GM19395 (cell line): ENCODE measurements around the gene SLC41A2.
A peak's percentile ranks its signal among the peaks of the same experiment; 100 is the strongest.

ENCODE experiments used
- ATAC-seq: cut with Tn5 transposase; IDR thresholded peaks from one replicate; pipeline ENCODE4 v1.9.1; 2021; ENCODE audit warnings: mild to moderate bottlenecking, moderate library complexity; ENCODE audit not compliant: unreplicated experiment

Gene SLC41A2

DNA sequence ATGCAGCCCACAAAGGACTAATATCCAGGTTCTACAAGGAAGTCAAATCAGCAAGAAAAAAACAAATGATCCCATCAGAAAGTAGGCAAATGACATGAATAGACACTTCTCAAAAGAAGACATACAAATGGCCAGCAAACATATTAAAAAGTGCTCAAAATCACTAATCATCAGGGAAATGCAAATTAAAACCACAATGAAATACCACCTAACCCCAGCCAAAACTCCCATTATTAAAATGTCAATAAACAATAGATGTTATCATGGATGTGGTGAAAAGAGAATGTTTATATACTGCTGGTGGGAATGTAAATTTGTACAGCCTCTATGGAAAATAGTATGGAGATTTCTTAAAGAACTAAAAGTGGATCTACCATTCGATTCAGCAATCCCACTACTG, 25.0 kb downstream of the SLC41A2 start:
- no peak for ATAC-seq

DNA sequence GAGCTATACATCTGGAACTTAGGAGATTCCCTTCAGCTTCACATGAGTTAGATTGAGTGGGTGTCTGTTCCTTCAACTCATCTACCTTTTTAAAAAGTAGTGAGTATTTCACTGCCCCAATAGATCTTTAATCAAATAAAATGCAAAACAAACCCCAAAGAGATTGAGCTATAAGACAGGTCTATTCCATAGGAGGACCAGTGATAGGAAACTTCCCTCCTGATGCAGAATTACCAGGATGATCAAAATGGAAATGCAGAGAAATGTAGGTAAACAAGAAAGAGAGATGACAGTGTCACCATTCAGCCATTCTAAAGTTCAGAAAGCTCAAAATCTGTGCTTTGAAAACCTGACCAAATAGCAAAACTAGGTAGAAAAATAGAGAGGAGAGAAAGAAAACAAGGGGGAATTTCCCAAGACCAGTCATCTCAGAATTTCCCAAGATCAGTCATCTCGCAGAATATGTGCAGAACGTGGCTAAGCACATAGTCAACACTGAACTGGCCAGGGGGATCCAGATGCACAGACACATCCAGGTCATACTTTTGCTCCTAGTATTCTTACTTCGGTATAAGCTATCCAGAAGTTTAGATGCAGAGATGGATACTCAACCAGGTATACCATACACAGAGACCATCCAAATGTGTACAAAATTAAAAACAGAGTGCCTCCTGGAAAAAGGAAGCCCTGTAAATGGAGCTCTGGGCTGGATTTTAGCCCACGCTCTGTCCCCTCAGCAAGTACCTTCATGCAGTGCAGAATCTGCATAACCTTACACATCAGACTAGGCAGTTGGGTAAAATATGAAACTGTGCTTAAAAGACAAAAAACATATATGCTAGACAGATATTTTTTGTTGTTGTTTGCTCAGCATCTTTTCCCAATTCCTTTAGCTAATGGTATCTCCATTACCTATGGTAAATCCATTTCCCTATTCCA, 27.4 kb downstream of the SLC41A2 start:
- ATAC-seq: peak; percentile 93

DNA sequence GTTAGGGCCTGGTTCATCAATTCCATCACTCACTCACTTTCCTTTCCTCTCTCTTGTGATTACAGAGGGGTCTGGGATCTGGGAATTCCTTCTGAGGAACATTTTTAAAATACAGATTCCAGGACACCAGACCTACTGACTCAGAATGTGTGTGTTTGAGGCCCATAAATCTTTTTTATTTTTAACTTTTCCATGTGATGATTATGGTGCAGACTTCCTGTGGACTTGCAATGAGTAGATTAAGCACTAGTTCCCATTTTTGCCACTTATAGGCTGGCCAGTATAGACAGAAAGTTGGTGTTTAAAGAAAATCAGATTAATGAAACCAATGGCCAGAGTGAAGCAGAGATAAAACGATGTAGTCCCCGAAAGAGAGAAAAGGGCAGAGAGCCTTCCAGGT, 28.1 kb downstream of the SLC41A2 start:
- ATAC-seq: no peak

DNA sequence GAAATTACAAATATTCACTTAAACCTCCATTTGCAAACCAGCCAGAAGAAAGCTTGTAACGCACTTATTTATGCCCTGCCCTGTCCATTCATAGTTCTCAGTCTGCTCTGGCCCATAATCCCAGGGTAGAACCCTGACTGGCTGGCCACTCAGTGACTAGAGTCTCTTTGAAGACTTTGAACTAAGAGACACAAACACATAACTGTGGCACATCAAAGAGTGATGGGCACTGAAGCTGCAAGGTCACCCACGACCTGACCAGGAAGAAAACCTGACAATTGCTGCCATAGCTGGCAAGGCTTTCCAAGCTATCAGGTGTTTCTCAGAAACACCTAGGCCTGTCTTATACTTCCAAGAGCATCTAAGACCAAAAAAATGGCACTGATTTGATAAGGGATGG, 28.7 kb downstream of the SLC41A2 start:
- no peak for ATAC-seq

DNA sequence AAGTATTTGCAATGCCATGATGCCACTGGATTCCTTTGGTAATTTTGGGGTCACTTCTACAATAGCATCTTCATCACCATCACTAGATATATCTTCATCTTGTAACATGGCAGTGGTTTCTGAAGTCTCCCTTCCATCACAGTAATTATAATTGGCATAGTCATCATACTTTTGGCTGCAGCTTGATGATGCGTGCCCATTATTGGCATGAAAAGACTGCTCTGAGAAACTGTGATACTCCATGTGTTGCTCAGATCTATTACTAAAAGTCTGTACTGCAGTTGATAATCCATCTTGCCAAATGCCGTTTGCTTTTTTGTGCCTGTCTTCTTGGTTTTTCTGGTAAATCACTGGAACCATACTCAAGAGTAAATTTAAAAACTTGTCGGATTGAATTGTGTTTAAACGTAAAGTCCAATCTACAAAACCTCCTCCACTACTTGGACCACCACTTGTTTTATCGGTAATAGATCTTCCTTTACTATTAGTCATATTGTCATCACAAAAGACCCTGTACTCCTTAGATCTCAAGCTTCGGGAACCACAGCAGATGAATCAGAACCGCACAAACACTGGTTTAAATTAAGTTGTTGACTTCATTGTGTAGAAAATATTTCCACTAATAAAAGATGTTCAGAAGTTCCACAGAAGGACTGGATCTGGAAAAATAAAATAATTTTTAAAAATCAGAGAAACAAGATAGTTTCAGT, 29.9 kb downstream of the SLC41A2 start:
- no peak for ATAC-seq

DNA sequence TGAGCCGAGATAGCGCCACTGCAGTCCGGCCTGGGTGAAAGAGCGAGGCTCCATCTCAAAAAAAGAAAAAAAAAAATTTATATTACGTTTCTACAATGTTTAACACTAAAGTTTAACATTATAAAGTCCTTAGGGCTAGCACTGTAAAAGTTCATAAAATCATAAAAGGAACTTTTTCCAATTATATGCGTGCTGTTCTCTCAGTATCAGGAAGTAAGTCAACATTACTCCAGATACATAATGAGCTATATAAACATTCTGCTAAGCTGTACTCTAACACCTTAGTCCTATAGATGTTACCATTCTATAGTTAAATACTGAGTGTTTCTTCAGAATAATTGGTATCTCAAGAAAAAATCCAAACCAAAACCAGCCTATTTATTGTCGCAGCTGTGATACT, 32.6 kb downstream of the SLC41A2 start:
- no peak for ATAC-seq

DNA sequence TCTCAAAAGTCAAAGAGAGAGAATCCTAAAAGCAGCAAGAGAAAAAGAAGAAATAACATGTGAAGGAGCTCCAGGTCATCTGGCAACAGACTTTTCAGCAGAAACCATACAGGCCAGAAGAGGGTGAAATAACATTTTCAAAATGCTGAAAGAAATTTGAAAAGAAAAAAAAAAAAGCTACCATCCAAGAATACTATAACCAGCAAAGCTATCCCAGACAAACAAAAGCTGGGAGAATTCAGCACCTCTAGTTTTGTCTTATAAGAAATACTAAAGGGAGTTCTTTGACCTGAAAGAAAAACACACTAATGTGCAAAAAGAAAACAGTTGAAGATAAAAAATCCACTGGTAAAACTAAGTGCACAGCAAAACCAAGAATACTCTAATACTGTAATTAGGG, 36.8 kb downstream of the SLC41A2 start:
- ATAC-seq: no peak

DNA sequence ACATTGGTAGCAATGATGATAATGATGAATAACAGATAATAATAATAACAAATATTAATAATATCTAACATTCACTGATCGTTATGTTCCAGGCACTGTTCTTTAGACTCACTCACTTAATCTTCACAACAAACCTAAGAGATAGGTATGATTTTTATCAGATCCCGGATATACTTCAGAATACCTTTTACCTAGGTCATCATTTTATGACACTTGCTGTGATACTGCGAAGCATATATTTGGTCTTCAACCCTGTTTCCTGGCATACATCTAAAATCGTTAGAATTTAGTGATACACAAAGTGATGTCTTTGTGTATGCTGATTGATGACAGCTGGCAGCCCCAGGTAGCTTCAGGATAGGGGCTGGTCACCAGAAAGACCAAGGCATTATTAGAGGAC, 46.1 kb downstream of the SLC41A2 start:
- ATAC-seq: no peak

DNA sequence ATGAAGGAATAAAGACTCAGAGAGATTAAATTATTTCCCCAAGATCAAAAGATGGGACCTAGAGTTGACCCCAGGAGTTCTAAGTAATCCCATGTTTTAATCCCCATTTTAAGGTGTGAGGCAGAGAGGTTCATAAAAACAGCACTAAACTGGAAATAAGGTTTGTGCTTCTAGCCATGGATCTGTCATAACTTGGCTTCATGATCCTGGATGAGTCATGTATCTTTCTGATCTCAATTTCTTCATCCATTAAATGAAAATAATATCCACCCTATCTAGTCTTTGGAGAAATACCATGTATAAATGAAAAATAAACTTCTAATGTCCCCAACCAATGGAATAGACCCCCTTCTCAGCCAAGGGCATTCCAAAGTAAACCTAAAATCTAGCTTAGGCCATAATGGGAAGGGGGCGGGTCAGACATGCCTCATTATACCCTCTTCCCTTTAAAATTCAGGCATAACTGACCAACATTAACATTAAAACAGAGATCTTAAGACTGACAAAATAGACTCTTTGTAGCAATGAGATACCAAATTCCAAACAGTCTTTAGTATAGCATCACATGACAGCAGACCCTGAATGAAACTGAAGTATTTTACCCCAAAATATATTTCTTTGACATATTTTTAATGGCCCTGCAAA, 47.8 kb downstream of the SLC41A2 start:
- no peak for ATAC-seq

DNA sequence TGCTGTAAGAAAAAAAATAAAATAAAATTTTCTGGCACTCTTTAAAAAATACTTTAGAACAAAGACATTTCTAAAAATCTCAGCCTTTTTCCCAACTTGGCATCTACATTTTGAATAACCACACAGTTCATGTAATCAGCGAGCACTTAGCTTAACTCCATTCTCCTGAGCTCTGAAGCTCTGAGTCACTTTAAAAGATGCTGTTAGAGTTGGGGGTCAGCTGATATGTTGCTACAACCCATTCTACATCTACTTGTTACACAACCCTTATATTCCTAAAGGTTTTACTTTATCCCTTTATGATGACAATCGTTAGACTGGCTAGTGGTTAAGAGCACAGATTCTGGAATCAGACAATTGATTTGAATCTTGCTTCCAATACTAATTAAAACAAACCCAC, 48.3 kb downstream of the SLC41A2 start:
- no peak for ATAC-seq
